ENCODE measurements around the gene NKD2. TPM values are rescaled to one million over a fixed set of nuclear protein-coding genes. Genes with fewer than 3 reads are reported as not detected.

The NKD2 gene
- total RNA-seq, 1 experiment from 2014 or later: 12.8 TPM

GRCh38 chr5:1032551-1033027 is 24.0 kb downstream of the NKD2 start:
- DNase-seq (ENCODE audit: low spot score): no peak
- Mint-ChIP-seq H3K27me3 (ENCODE audit: low read depth) (no peaks in the 10 kb centered on the region), H3K9me3 (peaks cover 5% of the 10 kb centered on the region; the same call in 1 of the 2 replicates), H3K4me3 (no peak overlapping the region), H3K27ac (no peak overlapping the region), H3K36me3 (peaks cover 6% of the 10 kb centered on the region; the same call in 1 of the 2 replicates), H3K4me1 (no peaks in the 10 kb centered on the region)
- CTCF ChIA-PET: interaction anchor here (0.9 to 2.1 kb wide), 3 partner anchors 25 to 109 kb away, joined by 4 to 6 read pairs (median 6); partner anchors contain the start of gene NKD2
- ATAC-seq: no peak
- POLR2A ChIA-PET: no interaction called here
- no peak for TF ChIP-seq SOX15 (CRISPR knock-in tag; IDR thresholded peaks at IDR 0.05)

- DNase-seq (ENCODE audit: low spot score): no peak
- no peak for TF ChIP-seq CDX4 (CRISPR knock-in tag; IDR thresholded peaks at IDR 0.05; ENCODE audit: borderline replicate concordance)
- no peak for TF ChIP-seq STAT6 (CRISPR knock-in tag; conservative IDR thresholded peaks at IDR 0.05; ENCODE audit: low read depth)
- no peak for TF ChIP-seq SMAD3 (CRISPR knock-in tag; IDR thresholded peaks at IDR 0.05; ENCODE audit: borderline replicate concordance)
- no peak for TF ChIP-seq ZNF317 (CRISPR knock-in tag; IDR thresholded peaks at IDR 0.05; ENCODE audit: borderline replicate concordance, low read depth)
- TF ChIP-seq NFE2L1 (CRISPR knock-in tag; IDR thresholded peaks at IDR 0.05): no peak
- TF ChIP-seq FOXJ3 (CRISPR knock-in tag; IDR thresholded peaks at IDR 0.05; ENCODE audit: borderline replicate concordance): no peak
- no peak for TF ChIP-seq ZNF532 (CRISPR knock-in tag; IDR thresholded peaks at IDR 0.05; ENCODE audit: borderline replicate concordance)
- no peak for TF ChIP-seq ERG (CRISPR knock-in tag; IDR thresholded peaks at IDR 0.05)
- TF ChIP-seq, protein P1, sequence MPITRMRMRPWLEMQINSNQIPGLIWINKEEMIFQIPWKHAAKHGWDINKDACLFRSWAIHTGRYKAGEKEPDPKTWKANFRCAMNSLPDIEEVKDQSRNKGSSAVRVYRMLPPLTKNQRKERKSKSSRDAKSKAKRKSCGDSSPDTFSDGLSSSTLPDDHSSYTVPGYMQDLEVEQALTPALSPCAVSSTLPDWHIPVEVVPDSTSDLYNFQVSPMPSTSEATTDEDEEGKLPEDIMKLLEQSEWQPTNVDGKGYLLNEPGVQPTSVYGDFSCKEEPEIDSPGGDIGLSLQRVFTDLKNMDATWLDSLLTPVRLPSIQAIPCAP (CRISPR knock-in tag; IDR thresholded peaks at IDR 0.05): no peak
- no peak for TF ChIP-seq ZNF396 (CRISPR knock-in tag; IDR thresholded peaks at IDR 0.05; ENCODE audit: borderline replicate concordance)
- no peak for TF ChIP-seq NFYB (CRISPR knock-in tag; conservative IDR thresholded peaks at IDR 0.05; ENCODE audit: low read depth)
- no peak for ATAC-seq
- H3K9me3 Mint-ChIP-seq: peaks cover 5% of the 10 kb centered on the region; the same call in 1 of the 2 replicates
- CTCF ChIA-PET: interaction anchor here (0.9 to 2.1 kb wide), 2 partner anchors 25 to 43 kb away, joined by 3 to 6 read pairs; partner anchors contain the start of gene NKD2
- H3K27me3 Mint-ChIP-seq (ENCODE audit: low read depth): no peaks in the 10 kb centered on the region
- H3K4me1 Mint-ChIP-seq: no peaks in the 10 kb centered on the region
- H3K27ac Mint-ChIP-seq: no peak overlapping the region
- H3K4me3 Mint-ChIP-seq: no peak overlapping the region
- POLR2A ChIA-PET: no interaction called here
- H3K36me3 Mint-ChIP-seq: peaks cover 6% of the 10 kb centered on the region; the same call in 1 of the 2 replicates
Measured at GRCh38 chr5:1033178-1033577, 24.6 kb downstream of the NKD2 start.

Data from WTC11 (cell line).